Ishikawa (cell line): Measurements from ENCODE around the gene RPUSD1.

Source experiments
- CEBPB ChIP-seq: IDR thresholded peaks from 2 replicates; pipeline ENCODE4 v1.6.1; 2012
- CREB1 ChIP-seq: IDR thresholded peaks from 2 replicates; pipeline ENCODE4 v1.6.1; 2012; ENCODE audit warnings: low read depth
- EGR1 ChIP-seq: IDR thresholded peaks from 2 replicates; pipeline ENCODE4 v1.6.1; 2012
- EP300 ChIP-seq: IDR thresholded peaks from 2 replicates; pipeline ENCODE4 v1.6.1; 2012; ENCODE audit warnings: borderline replicate concordance
- FOXM1 ChIP-seq: IDR thresholded peaks from 2 replicates; pipeline ENCODE4 v1.6.1; 2012; ENCODE audit warnings: low read depth, borderline replicate concordance
- MAX ChIP-seq: IDR thresholded peaks from 2 replicates; pipeline ENCODE4 v1.6.1; 2012
- NFIC ChIP-seq: IDR thresholded peaks from 2 replicates; pipeline ENCODE4 v1.6.1; 2012
- RAD21 ChIP-seq: IDR thresholded peaks from 2 replicates; pipeline ENCODE4 v1.6.1; 2012; ENCODE audit warnings: low read depth
- REST ChIP-seq: IDR thresholded peaks from 2 replicates; pipeline ENCODE4 v1.6.1; 2012; ENCODE audit warnings: low read depth, mild to moderate bottlenecking
- TAF1 ChIP-seq: IDR thresholded peaks from 2 replicates; pipeline ENCODE4 v1.6.1; 2012; ENCODE audit warnings: low read depth, mild to moderate bottlenecking
- TCF12 ChIP-seq: IDR thresholded peaks from 2 replicates; pipeline ENCODE4 v1.6.1; 2012; ENCODE audit warnings: low read depth
- TEAD4 ChIP-seq: IDR thresholded peaks from 2 replicates; pipeline ENCODE4 v1.6.1; 2012
- USF1 ChIP-seq: IDR thresholded peaks from 2 replicates; pipeline ENCODE4 v1.6.1; 2012
- YY1 ChIP-seq: IDR thresholded peaks from 2 replicates; pipeline ENCODE4 v1.6.1; 2012; ENCODE audit warnings: low read depth
- ZBTB7A ChIP-seq: IDR thresholded peaks from 2 replicates; pipeline ENCODE4 v1.6.1; 2012; ENCODE audit warnings: low read depth

RPUSD1 gene

GRCh38 chr16:787978-788398 lies at the start of gene RPUSD1:
Gene RPUSD1, minus strand, starts transcription at chr16:788381. Its CDS starts 644 bp downstream, at chr16:787737.
- TF ChIP-seq CEBPB = no peak
- 0 out of 2 replicates have a peak, but pooled peaks have one; percentile 7 for TF ChIP-seq MAX
- no peak for TF ChIP-seq FOXM1
- peak; percentile 51; the same call in 1 of the 2 replicates for TF ChIP-seq TAF1
- TF ChIP-seq RAD21 = no peak
- no peak for TF ChIP-seq EGR1
- no peak for TF ChIP-seq USF1

- no peak for TF ChIP-seq RAD21
- TF ChIP-seq CEBPB = no peak
- TF ChIP-seq USF1 = no peak
- no peak for TF ChIP-seq MAX
- TF ChIP-seq EGR1 = no peak
- TF ChIP-seq REST = no peak
- no peak for TF ChIP-seq YY1
- no peak for TF ChIP-seq ZBTB7A
- no peak for TF ChIP-seq NFIC
- TF ChIP-seq EP300 = no peak
- TF ChIP-seq FOXM1 = no peak
- TF ChIP-seq TAF1 = no peak
- no peak for TF ChIP-seq TCF12
These were observed 48.0 kb upstream of the RPUSD1 start for GRCh38 chr16:836221-836620.

- TF ChIP-seq NFIC (no peak), FOXM1 (no peak), TEAD4 (no peak), RAD21 (no peak), YY1 (no peak), TCF12 (no peak), TAF1 (no peak), ZBTB7A (no peak), CEBPB (no peak), USF1 (no peak), CREB1 (no peak), REST (no peak), EP300 (no peak), EGR1 (no peak), MAX (no peak)
These were observed 47.2 kb upstream of the RPUSD1 start for GRCh38 chr16:835373-835772.

GRCh38 chr16:833411-833810 lies 45.2 kb upstream of the RPUSD1 start:
- no peak for TF ChIP-seq TAF1
- TF ChIP-seq USF1 = no peak
- TF ChIP-seq NFIC = no peak
- no peak for TF ChIP-seq TEAD4
- no peak for TF ChIP-seq REST
- no peak for TF ChIP-seq FOXM1
- no peak for TF ChIP-seq RAD21
- TF ChIP-seq YY1 = no peak
- no peak for TF ChIP-seq CREB1
- no peak for TF ChIP-seq TCF12
- no peak for TF ChIP-seq EGR1
- TF ChIP-seq MAX = no peak
